Fibroblast of the aortic adventitia (primary cell): Measurements from ENCODE around the gene PTPN1. TPM values are rescaled to one million over a fixed set of nuclear protein-coding genes. Genes with fewer than 3 reads are reported as not detected.
"Not testable (repeated sequence)": the region's sequence is repeated elsewhere in the genome, so short reads cannot be mapped to it uniquely, and the experiment has no call there.

Source experiments
- DNase-seq: peaks from one replicate; pipeline ENCODE4 v3.0.0-alpha.2; 2010; ENCODE audit warnings: low read depth
- H3K4me3 ChIP-seq: 2 replicates; pipeline ENCODE4 v1.5.1; 2011; ENCODE audit warnings: low read depth, mild to moderate bottlenecking, control low read depth, low read length, moderate library complexity
- total RNA-seq: library from RNA; depleted of rRNA; stranded (reverse); fragments of >200 nt; gene quantifications from 2 replicates; pipeline ENCODE4 v1.2.3, GENCODE V29; 2012; ENCODE audit warnings: low replicate concordance
- TF ChIP-seq, protein P1 (sequence below): IDR thresholded peaks from 2 replicates; pipeline ENCODE4 v1.5.1; 2011; ENCODE audit warnings: mild to moderate bottlenecking, low read length, control low read depth, inconsistent platforms; ENCODE audit not compliant: insufficient read depth

The PTPN1 gene
- total RNA-seq, 1 donor, result 19.9 TPM

GRCh38 chr20:50504231-50504823, 5.9 kb upstream of the PTPN1 start:
- DNase-seq, result peak; percentile 40
- H3K4me3 ChIP-seq, result no peak overlapping the region
- TF ChIP-seq, protein P1, sequence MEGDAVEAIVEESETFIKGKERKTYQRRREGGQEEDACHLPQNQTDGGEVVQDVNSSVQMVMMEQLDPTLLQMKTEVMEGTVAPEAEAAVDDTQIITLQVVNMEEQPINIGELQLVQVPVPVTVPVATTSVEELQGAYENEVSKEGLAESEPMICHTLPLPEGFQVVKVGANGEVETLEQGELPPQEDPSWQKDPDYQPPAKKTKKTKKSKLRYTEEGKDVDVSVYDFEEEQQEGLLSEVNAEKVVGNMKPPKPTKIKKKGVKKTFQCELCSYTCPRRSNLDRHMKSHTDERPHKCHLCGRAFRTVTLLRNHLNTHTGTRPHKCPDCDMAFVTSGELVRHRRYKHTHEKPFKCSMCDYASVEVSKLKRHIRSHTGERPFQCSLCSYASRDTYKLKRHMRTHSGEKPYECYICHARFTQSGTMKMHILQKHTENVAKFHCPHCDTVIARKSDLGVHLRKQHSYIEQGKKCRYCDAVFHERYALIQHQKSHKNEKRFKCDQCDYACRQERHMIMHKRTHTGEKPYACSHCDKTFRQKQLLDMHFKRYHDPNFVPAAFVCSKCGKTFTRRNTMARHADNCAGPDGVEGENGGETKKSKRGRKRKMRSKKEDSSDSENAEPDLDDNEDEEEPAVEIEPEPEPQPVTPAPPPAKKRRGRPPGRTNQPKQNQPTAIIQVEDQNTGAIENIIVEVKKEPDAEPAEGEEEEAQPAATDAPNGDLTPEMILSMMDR, result no peak

- no peak overlapping the region for H3K4me3 ChIP-seq
- DNase-seq, result no peak
- TF ChIP-seq, protein P1, result no peak
These were observed 4.0 kb upstream of the PTPN1 start for GRCh38 chr20:50506270-50506579.

DNA sequence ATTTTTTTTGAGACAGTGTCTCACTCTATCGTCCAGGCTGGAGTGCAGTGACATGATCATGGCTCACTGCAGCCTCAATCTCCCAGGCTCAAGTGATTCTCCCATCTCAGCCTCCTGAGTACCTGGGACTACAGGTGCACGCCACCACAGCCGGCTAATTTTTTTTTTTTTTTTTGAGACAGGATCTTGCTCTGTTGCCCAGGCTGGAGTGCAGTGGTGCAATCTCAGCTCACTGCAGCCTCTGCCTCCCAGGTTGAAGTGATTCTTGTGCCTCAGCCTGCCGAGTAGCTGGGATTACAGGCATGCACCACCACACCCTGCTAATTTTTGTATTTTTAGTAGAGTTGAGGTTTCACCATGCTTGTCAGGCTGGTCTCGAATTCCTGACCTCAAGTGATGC, 2.4 kb upstream of the PTPN1 start:
- H3K4me3 ChIP-seq, DNase-seq: not testable (repeated sequence)

DNA sequence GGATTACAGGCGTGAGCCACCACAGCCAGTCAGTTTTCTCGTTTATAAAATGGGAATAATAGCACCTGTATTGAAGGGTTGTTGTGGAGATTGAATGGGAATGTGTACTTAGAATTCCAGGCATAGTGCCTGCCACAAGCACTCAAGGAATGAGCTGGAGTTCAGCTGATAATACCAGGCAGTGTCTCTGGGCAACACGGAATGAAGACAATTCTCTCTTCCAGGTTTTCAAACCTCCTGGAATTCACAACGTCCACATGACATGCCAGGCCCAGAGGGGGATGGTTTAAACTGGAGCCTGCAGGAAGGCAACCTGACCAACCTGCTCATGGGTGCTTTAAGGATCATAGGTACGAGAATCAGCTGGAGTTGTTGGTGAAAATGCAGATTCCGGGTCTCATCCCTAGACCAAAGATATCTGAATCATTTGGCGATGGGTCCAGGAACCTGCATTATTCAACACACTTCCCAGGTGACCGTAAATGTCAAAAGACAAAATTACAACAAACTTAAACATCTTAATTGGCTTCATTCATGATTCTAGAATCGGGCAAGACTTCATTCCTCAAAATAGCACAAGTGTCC, 1.9 kb upstream of the PTPN1 start:
- DNase-seq, result no peak
- H3K4me3 ChIP-seq, result no peak overlapping the region
- TF ChIP-seq, protein P1, result no peak

- DNase-seq, result no peak
- TF ChIP-seq, protein P1, result no peak
- peak overlapping the region; percentile 93 for H3K4me3 ChIP-seq
These were observed 741 bp downstream of the PTPN1 start for GRCh38 chr20:50510706-50511542.

DNA sequence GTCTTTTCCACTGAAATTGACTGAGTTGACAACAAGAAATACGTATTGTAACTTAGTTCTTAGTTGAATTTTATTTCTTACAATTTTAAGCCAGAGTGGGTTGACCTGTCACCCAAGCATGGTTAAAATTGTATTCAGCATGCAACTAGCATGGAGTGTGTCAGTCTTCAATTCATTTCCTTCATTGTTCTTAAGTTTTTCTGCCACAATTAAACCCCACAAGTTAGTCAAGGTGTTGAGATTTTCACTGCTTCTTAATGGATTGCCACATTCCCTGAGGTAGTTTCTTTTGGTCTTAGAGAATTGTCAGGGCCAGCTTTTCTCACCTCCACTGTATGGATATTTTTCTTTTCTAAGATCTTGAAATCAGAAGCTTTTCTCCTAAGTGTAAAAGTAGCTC, 2.1 kb downstream of the PTPN1 start:
- DNase-seq, result no peak
- TF ChIP-seq, protein P1, result no peak
- H3K4me3 ChIP-seq, result peak overlapping the region; percentile 93
